Thoracic aorta (tissue), 2 donors: ENCODE measurements around the gene KLF3. TPM values are rescaled to one million over a fixed set of nuclear protein-coding genes. Genes with fewer than 3 reads are reported as not detected.
A peak's percentile ranks its signal among the peaks of the same experiment; 100 is the strongest.

Experiments
- ATAC-seq: fragments of 150-250 bp; one replicate; pipeline ENCODE4 v1.8.0; 2017; ENCODE audit warnings: low read depth; ENCODE audit not compliant: insufficient number of reproducible peaks, low FRiP score
- DNase-seq: peaks from one replicate; pipeline ENCODE4 v3.0.0-alpha.2; 2020; ENCODE audit warnings: low spot score
- H3K27ac ChIP-seq, 2 donors: fragments of 200-600 bp; sonication (generic); 1 replicate in 1 of 2; 2 replicates in 1 of 2; pipeline ENCODE4 v1.5.1; 2016; ENCODE audit warnings: mild to moderate bottlenecking in 2 of 2, moderate library complexity in 2 of 2
- H3K27me3 ChIP-seq: fragments of 200-600 bp; sonication (generic); replicated peaks from 2 replicates; pipeline ENCODE4 v1.6.0; 2016; ENCODE audit warnings: mild to moderate bottlenecking; ENCODE audit not compliant: insufficient read depth
- H3K36me3 ChIP-seq: fragments of 200-600 bp; sonication (generic); one replicate; pipeline ENCODE4 v1.5.1; 2016
- H3K4me1 ChIP-seq, 2 donors: fragments of 200-600 bp; sonication (generic); 1 replicate in 1 of 2; 2 replicates in 1 of 2; pipeline versions ENCODE4 v1.5.1 to v1.6.0; 2016; ENCODE audit warnings: low read depth in 2 of 2, mild to moderate bottlenecking in 1 of 2; ENCODE audit not compliant: control insufficient read depth in 1 of 2
- H3K4me3 ChIP-seq: fragments of 200-600 bp; sonication (generic); 2 replicates; pipeline ENCODE4 v1.5.1; 2016; ENCODE audit warnings: mild to moderate bottlenecking
- H3K9me3 ChIP-seq: fragments of 200-600 bp; sonication (generic); 2 replicates; pipeline ENCODE4 v1.5.1; 2016
- CTCF ChIP-seq: fragments of 200-600 bp; sonication (generic); IDR thresholded peaks from one replicate; pipeline ENCODE4 v1.5.1; 2019; ENCODE audit warnings: antibody characterized with exemption
- total RNA-seq, 2 donors: library from RNA; depleted of rRNA; stranded (reverse); fragments of >200 nt; gene quantifications; one replicate each; pipeline versions ENCODE4 v1.1.0 to v1.2.3, GENCODE V29; 2016

The KLF3 gene
- total RNA-seq, 2 donors from 2014 or later = 45.8 to 53.4 TPM

- Histone ChIP-seq H3K4me1 (peaks cover 82 to 93% of the 10 kb centered on the region in 2 donors), H3K9me3 (no peaks in the 10 kb centered on the region), H3K36me3 (no peaks in the 10 kb centered on the region), H3K27ac (peak overlapping the region; percentile 88 to 100), H3K27me3 (no peaks in the 10 kb centered on the region), H3K4me3 (peak overlapping the region; percentile 34)
- no peak for ATAC-seq
- DNase-seq = no peak
- no peak for TF ChIP-seq CTCF
These were observed 8.6 kb downstream of the KLF3 start for GRCh38 chr4:38672397-38673129.

- DNase-seq (no peak), ATAC-seq (peak; percentile 43)
- Histone ChIP-seq H3K27ac (peak overlapping the region; percentile 88 to 100), H3K4me1 (peaks cover 81 to 93% of the 10 kb centered on the region in 2 donors), H3K9me3 (no peaks in the 10 kb centered on the region), H3K4me3 (peak overlapping the region; percentile 34), H3K36me3 (no peaks in the 10 kb centered on the region), H3K27me3 (no peaks in the 10 kb centered on the region)
- TF ChIP-seq CTCF = no peak
These were observed 9.4 kb downstream of the KLF3 start for GRCh38 chr4:38673130-38673978.

- peak overlapping the region; percentile 88 to 100 for H3K27ac ChIP-seq
- peaks cover 71 to 81% of the 10 kb centered on the region in 2 donors for H3K4me1 ChIP-seq
- H3K4me3 ChIP-seq = peak overlapping the region; percentile 38
- no peaks in the 10 kb centered on the region for H3K27me3 ChIP-seq
- TF ChIP-seq CTCF = no peak
- no peaks in the 10 kb centered on the region for H3K9me3 ChIP-seq
- ATAC-seq (no peak), DNase-seq (no peak)
- no peaks in the 10 kb centered on the region for H3K36me3 ChIP-seq
These were observed 10.5 kb downstream of the KLF3 start for GRCh38 chr4:38674258-38675144.

- Histone ChIP-seq H3K27ac (peak overlapping the region; percentile 88 to 100), H3K9me3 (no peaks in the 10 kb centered on the region), H3K4me1 (peaks cover 65 to 75% of the 10 kb centered on the region in 2 donors), H3K4me3 (peak overlapping the region; percentile 38), H3K36me3 (no peaks in the 10 kb centered on the region), H3K27me3 (no peaks in the 10 kb centered on the region)
- TF ChIP-seq CTCF = peak; percentile 91
- ATAC-seq (no peak), DNase-seq (peak; percentile 63)
These were observed 11.4 kb downstream of the KLF3 start for GRCh38 chr4:38675146-38676121.
